Measurements from ENCODE around the gene CPA5. TPM values are rescaled to one million over a fixed set of nuclear protein-coding genes. Genes with fewer than 3 reads are reported as not detected.

The CPA5 gene
- total and polyA plus RNA-seq, 2 donors (not counting 3 experiments of a cell fraction or from before 2014, with no cell fraction given): not detected

DNA sequence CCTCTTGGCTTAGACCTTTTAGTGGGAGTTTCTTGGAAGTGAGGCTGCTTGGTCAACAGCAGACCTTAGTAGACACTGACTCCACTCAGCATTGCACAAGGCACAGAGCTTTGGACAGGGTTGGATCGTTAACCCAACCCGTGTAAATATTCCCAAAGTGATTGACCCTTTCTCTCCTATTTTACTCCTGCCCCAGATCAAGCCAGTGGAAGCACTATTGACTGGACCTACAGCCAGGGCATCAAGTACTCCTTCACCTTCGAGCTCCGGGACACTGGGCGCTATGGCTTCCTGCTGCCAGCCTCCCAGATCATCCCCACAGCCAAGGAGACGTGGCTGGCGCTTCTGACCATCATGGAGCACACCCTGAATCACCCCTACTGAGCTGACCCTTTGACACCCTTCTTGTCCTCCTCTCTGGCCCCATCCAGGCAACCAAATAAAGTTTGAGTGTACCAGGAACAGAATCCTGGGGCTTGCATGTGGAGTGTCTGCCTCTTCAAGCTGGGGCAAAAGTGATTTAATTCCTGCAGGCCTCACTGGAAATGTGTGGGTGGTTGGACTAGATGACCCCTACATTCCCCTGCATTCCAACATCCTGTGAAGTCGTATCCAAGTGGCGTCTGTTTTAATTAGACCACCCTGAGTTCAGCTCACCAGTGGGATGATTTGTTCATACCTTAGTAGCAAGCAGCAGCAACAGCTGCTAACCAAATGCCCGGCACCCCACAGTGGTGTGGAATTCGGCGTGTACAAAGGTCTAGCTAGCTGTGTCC is 43.2 kb downstream of the CPA5 start:
- Histone ChIP-seq H3K4me3 (replicated peaks in 1 of 3; ENCODE audit: insufficient read depth in 1 of 3, low read depth in 1 of 3, low read length in 3 of 3) (no peak overlapping the region), H3K9ac (replicated peaks; ENCODE audit: extremely low read depth, insufficient read depth, low read length) (no peak overlapping the region), H3K27me3 (ENCODE audit: control insufficient read depth in 2 of 2, insufficient read depth in 2 of 2, low read length in 2 of 2) (no peaks in the 10 kb centered on the region), H3K4me2 (ENCODE audit: insufficient read depth, low read length) (no peak overlapping the region), H2AFZ (ENCODE audit: low read depth, low read length) (no peak overlapping the region), H3K9me3 (replicated peaks; ENCODE audit: control insufficient read depth, insufficient read depth, low read length) (no peaks in the 10 kb centered on the region), H3K36me3 (ENCODE audit: control insufficient read depth in 2 of 2, extremely low read depth in 1 of 2, insufficient read depth in 2 of 2, low read length in 2 of 2) (no peaks in the 10 kb centered on the region), H3K4me1 (ENCODE audit: control insufficient read depth, extremely low read depth, insufficient read depth, low read length) (no peaks in the 10 kb centered on the region), H3K9me1 (replicated peaks; ENCODE audit: control insufficient read depth, extremely low read depth, insufficient read depth, low read length) (no peaks in the 10 kb centered on the region), H4K20me1 (replicated peaks; ENCODE audit: control insufficient read depth, extremely low read depth, insufficient read depth, low read length) (no peaks in the 10 kb centered on the region), H3K79me2 (ENCODE audit: control insufficient read depth, insufficient read depth, low read length) (no peaks in the 10 kb centered on the region), H3K27ac (ENCODE audit: insufficient read depth, low read depth, low read length) (no peak overlapping the region)
- POLR2A ChIA-PET: no interaction called here
- intact Hi-C loops (cut with micrococcal nuclease): no loop called here
- FAIRE-seq (no peak), DNase-seq (ENCODE audit: low read depth, low spot score) (no peak)
- TF ChIP-seq POLR2A (IDR thresholded peaks at IDR 0.05; ENCODE audit: low read depth, low read length): no peak
- no peak for TF ChIP-seq FOS (IDR thresholded peaks at IDR 0.05; ENCODE audit: borderline replicate concordance, insufficient read depth, low read length)
- TF ChIP-seq JUN (IDR thresholded peaks at IDR 0.05; ENCODE audit: borderline replicate concordance, insufficient read depth, insufficient read length, low read depth): no peak
- no peak for TF ChIP-seq EZH2 (IDR thresholded peaks at IDR 0.05; ENCODE audit: borderline replicate concordance, low read depth, low read length, severe bottlenecking)
- dilution Hi-C loops (cut with MboI; ENCODE audit: extremely low pct_ligation_motif_present, low sequenced_read_pairs): no loop called here
- no TSS peak for BruUV-seq (replicated peaks)
- CTCF ChIA-PET: no interaction called here

GRCh38 chr7:130388671-130389070 is 44.1 kb downstream of the CPA5 start:
- no peak overlapping the region for H3K4me3 ChIP-seq (replicated peaks in 1 of 3; ENCODE audit: insufficient read depth in 1 of 3, low read depth in 1 of 3, low read length in 3 of 3)
- H3K9me1 ChIP-seq (replicated peaks; ENCODE audit: control insufficient read depth, extremely low read depth, insufficient read depth, low read length): no peaks in the 10 kb centered on the region
- BruUV-seq (replicated peaks): no TSS peak
- no peaks in the 10 kb centered on the region for H3K9me3 ChIP-seq (replicated peaks; ENCODE audit: control insufficient read depth, insufficient read depth, low read length)
- H3K27me3 ChIP-seq (ENCODE audit: control insufficient read depth in 2 of 2, insufficient read depth in 2 of 2, low read length in 2 of 2): no peaks in the 10 kb centered on the region
- no peak overlapping the region for H3K27ac ChIP-seq (ENCODE audit: insufficient read depth, low read depth, low read length)
- no peaks in the 10 kb centered on the region for H3K79me2 ChIP-seq (ENCODE audit: control insufficient read depth, insufficient read depth, low read length)
- DNase-seq (ENCODE audit: low read depth, low spot score): no peak
- no peaks in the 10 kb centered on the region for H4K20me1 ChIP-seq (replicated peaks; ENCODE audit: control insufficient read depth, extremely low read depth, insufficient read depth, low read length)
- H3K9ac ChIP-seq (replicated peaks; ENCODE audit: extremely low read depth, insufficient read depth, low read length): no peak overlapping the region
- dilution Hi-C loops (cut with MboI; ENCODE audit: extremely low pct_ligation_motif_present, low sequenced_read_pairs): no loop called here
- no peaks in the 10 kb centered on the region for H3K36me3 ChIP-seq (ENCODE audit: control insufficient read depth in 2 of 2, extremely low read depth in 1 of 2, insufficient read depth in 2 of 2, low read length in 2 of 2)
- H3K4me1 ChIP-seq (ENCODE audit: control insufficient read depth, extremely low read depth, insufficient read depth, low read length): no peaks in the 10 kb centered on the region
- intact Hi-C loops (cut with micrococcal nuclease): no loop called here
- TF ChIP-seq JUN (IDR thresholded peaks at IDR 0.05; ENCODE audit: borderline replicate concordance, insufficient read depth, insufficient read length, low read depth): no peak
- TF ChIP-seq MYC (IDR thresholded peaks at IDR 0.05; ENCODE audit: low read depth, low read length): no peak
- no peak for TF ChIP-seq POLR2AphosphoS5 (IDR thresholded peaks at IDR 0.05; ENCODE audit: insufficient read depth, low read depth, low read length)
- TF ChIP-seq FOS (IDR thresholded peaks at IDR 0.05; ENCODE audit: borderline replicate concordance, insufficient read depth, low read length): no peak
- no peak for FAIRE-seq
- no peak overlapping the region for H3K4me2 ChIP-seq (ENCODE audit: insufficient read depth, low read length)
- ChIA-PET CTCF (no interaction called here), POLR2A (no interaction called here)
- no peak overlapping the region for H2AFZ ChIP-seq (ENCODE audit: low read depth, low read length)
